HG03565 (cell line): ENCODE data around the gene KLC1.
A peak's percentile ranks its signal among the peaks of the same experiment; 100 is the strongest.
"Not testable (repeated sequence)": the region's sequence is repeated elsewhere in the genome, so short reads cannot be mapped to it uniquely, and the experiment has no call there.

ENCODE experiments used
- ATAC-seq: cut with Tn5 transposase; IDR thresholded peaks from one replicate; pipeline ENCODE4 v1.9.1; 2021; ENCODE audit warnings: mild to moderate bottlenecking, moderate library complexity; ENCODE audit not compliant: unreplicated experiment

The KLC1 gene

DNA sequence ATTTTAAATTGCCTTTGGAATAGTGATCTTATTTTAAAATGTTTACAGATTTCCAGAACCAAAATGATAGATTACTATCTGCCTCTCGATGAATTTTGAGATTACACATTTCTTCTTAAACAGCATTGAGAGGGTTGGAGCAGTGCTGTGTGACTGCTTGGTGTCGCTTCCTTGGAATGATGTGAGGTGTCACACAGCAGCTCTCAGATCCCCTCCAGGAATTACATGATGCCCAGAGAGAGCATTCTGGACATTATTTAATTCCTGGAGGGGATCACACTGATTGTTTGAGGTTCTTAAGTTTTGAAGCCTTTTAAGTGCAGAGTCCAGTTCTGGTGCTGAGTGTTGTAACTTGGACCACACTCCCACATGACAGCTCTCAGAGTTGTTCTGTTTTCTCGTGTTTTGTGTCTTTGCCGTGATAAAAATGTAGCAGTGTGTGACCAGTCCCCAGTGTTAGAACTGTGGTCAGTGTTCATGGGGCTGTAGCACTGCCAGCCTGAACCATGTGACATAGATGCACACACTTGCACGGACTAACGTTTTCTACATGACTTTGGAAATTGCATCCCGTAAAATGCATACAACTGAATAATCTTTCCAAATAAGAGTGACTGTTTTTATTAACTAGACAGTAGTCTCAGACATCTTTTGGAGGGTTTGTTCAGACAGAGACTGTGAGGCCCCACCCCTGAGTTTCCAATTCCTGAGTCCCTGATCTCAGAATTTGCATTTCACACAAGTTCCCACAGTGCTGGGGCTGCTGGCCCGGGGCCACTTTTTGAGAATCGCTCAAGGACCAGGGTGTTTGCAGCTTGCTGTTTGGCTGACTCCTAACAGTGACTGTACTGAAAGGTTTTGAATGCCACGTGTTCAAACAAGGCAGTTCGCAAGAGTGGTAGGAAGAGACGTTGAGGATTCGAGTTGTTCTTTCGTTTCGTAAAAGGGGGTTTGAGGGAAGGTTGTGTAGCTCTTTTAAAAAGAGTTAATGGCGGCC, 60.2 kb downstream of the KLC1 start:
- peak; percentile 69 for ATAC-seq

DNA sequence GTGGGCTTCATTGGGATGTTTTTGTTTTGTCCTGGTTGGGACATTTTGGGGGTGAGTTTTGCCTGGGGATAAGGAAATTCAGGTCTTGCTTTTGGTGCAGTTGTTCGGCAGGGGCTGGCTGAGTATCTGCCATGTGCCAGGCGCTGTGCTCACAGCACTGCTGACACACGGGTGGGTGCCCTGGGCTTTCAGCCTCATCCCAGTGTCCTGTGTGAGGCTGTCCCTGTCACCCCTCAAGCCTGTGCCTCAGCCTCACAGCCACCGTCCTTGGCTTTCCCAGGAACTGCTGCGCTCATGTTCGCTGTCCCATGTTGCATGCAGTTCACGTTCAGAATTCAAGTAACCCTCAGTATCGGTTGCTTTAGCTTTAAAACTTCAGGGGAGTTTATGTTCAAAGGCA, 61.3 kb downstream of the KLC1 start:
- no peak for ATAC-seq

DNA sequence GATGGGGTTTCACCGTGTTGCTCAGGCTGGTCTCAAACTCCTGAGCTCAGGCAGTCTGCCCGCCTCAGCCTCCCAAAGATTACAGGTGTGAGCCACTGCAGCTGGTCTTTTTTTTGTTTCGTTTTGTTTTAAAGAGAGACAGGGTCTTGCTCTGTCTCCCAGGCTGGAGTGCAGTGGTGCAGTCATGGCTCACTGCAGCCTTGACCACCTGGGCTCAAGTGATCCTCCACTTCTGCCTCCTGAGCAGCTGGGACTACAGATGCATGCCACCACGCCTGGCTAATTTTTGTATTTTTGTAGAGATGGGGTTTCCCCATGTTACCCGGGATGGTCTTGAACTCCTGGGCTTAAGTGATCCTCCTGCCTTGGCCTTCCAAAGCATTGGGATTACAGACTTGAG, 62.6 kb downstream of the KLC1 start:
- not testable (repeated sequence) for ATAC-seq

DNA sequence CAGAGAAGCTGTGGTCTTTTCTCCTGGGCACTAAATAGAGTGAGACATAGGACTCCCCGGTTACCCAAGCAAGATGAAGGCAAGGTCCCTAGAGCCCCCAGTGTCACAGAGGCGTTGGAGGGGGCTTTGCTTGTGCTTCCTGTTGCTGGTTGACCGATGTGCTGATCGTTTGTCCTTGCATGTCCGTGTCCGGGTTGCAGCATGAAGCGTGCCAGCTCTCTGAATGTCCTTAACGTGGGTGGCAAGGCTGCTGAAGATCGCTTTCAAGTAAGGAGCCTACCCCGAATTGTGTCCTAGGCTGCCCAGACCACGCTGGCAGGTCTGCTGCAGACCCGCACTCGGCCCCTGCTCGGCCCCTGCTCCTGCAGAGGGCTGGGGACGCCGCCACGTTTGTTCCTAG, 63.1 kb downstream of the KLC1 start:
- no peak for ATAC-seq

DNA sequence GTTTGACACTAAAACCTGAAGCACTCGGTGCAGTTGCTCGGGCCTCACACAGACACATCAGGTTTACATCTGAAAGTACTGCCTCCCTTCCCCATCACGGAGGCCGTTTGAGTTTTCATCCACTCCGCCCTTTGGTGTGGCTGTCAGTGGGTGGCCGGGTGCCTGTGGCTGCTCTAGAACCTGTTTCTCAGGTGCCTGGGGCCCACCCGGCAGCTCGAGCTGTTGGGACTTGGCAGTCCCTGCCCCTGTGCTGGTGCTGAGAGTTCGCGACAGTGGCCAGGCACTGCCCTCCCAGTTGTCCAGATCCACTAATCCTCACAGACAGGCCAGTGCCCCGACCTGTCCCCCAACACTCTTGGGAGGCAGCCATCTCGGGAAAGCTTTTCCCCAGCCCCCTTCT, 63.9 kb downstream of the KLC1 start:
- ATAC-seq: no peak

DNA sequence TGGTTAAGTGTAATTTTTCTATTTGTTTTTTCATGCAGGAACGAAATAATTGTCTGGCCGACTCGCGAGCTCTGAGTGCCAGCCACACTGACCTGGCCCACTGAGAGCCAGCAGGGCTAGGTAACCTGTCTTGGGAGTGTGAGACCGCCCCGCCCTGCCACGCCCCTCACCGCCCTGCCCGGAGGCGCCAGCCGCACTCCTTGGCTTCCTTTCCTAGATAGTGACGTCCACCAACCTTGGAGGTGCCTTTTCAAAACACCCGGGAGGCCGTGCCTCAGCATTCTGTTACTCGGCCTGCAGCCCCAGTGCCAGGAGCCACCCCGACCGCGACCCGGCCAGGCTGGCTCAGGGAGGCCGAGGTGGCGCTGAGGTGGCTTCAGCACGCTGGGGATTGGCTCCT, 64.5 kb downstream of the KLC1 start:
- no peak for ATAC-seq

DNA sequence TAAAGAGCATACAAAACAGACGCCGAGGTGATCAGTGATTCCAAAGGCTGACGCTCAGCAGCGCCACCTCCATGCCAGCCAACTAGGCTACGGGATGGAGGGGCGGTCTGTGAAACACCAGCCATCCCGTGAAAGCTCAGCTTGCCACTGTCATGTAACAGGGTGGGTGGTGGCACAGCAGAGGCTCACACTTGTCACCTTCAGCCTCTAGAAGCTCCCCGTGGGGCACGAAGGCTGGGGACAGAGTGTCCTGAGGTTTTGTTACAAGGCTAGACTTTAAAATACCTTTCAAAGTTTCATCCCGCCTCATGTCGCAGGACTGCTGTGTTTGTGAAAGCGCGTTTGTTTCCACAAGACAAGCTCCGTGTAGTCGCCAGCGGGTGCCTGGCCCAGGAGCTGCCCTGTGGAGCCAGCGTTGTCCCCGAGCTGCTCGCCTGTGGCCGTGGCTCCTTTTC, 65.6 kb downstream of the KLC1 start:
- no peak for ATAC-seq

DNA sequence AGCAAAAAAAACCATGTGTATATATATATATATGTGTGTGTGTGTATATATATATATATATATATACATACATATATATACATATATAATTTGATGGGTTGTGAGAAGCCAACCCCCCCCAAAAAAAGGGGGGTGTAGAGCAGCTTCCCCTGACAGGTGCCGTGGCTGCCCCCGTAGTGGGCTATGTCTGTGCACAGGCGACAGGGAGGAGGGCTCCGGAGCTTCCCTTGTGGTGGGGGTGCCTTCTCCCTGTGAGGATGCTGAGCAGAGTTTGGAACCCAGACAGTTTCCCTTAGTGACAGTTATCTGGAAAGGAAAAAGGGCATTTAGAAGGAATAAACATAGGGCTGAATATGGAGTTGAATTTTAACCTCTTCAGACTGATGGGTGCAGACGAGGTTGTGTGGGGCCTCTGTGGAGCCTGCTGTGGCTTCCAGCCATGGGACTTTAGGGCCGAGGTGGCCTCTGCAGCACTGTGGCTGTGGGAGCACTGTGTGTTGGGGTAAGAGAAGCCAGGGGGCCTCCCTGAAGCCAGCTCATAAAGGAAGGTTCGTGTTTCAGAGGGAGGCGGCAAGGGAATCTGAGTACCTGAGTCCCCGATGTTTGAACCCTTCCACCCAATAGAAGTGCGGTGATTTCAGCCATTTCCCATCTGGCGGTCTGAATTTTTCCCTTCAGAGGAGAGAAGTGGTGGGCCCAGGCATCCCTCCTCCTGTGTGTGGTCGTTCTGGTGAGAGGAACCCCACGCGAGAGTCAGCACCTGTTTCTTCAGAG, 66.5 kb downstream of the KLC1 start:
- no peak for ATAC-seq

DNA sequence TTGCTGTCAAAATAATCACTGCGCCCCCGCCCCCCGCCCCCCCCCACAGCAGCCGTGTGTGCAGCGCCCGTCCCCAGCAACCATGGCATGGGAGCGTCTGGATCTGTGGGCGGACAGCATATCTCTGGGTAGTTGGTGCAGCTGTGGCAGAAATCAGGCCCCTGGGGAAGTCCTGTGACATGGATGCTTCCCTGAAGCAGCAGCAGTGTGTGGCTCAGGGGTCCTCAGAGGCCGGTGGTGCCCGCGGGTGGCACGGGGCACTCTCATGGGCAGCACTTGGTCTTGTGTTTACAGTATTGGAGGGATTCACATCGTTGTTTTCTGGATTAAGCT, 67.0 kb downstream of the KLC1 start:
- no peak for ATAC-seq

DNA sequence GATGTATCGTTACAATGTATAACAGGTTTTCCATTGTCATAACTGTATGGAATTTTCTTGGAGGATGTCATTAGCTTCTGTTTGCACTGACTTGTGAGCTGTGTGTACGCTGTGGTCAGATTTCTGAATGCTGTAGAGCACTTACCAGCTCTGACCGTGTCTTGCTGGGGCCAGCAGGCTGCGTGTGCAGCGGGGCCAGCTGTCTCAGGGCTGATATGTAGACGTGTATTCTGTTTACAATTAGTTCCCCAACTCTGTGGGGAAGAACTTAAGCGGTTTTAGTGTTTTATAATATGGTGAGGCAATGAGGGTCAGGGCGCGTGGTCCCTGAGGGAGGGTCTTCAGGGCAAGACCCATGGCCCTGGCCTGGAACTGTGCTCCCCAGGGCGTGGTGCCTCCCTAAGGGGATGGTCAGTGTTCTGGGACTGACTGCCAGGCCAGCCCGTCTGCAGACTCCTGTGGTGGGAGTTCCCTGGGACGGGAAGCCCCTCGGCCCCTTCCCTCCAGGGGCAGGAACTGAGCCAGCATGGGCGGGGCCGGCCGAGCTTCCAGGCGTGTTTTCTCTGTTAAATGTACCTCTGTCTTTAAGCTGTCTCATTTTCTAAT, 67.6 kb downstream of the KLC1 start:
- no peak for ATAC-seq

DNA sequence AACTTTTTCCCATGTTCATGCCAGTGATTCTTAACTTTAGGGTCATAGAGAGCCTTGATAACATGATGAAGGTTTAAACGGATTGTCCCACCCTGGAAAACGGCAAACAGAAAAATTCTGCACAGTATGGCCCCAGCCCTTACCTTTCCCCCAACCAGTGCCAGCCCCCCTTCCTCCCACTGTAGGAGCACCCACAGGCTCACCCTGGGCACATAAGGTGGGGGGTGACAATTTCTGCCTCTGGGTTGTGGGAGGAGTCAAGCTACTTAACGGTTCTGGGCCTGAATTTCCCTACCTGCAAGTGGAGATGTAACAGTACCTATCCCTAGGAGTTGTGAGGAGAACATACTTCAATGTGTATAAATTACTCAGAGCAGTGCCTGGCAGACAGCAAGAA, 68.2 kb downstream of the KLC1 start:
- ATAC-seq: no peak

DNA sequence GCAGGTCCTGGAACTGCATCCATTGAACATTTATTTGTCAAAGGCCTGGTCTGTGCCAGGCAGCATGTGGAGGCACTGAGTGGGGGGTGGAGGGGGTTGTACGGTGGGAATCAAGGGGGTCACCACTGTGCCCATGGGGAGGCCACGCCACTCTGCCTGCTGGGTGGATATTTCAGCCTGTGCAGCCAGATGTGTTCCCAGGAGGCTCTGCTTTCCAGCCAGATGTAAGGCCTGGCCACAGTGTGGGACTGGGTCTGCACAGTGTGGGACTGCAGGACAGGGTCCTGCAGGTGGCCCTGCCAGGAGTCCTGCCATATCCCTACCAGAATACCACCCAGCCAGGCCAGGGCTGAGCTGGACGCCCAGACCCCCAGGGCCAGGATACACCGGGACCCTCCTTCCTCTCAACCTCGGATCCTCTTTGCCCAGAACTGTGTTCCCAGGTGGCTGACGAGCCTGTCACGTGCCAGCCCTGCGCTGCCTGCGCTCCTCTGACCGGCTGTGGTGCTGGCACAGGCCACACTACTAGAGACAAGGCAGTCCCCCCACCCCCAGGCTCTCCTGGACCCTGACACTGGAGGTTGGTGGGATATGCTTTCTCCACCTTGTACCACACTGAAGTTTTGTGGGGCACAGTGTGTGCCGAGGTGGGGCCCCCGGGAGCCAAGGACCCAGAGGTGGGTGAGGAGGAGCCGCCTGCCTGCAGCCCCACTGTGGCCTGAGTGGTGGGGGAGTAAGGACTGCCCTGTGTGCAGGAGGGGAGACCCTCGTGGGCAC, 68.8 kb downstream of the KLC1 start:
- no peak for ATAC-seq

DNA sequence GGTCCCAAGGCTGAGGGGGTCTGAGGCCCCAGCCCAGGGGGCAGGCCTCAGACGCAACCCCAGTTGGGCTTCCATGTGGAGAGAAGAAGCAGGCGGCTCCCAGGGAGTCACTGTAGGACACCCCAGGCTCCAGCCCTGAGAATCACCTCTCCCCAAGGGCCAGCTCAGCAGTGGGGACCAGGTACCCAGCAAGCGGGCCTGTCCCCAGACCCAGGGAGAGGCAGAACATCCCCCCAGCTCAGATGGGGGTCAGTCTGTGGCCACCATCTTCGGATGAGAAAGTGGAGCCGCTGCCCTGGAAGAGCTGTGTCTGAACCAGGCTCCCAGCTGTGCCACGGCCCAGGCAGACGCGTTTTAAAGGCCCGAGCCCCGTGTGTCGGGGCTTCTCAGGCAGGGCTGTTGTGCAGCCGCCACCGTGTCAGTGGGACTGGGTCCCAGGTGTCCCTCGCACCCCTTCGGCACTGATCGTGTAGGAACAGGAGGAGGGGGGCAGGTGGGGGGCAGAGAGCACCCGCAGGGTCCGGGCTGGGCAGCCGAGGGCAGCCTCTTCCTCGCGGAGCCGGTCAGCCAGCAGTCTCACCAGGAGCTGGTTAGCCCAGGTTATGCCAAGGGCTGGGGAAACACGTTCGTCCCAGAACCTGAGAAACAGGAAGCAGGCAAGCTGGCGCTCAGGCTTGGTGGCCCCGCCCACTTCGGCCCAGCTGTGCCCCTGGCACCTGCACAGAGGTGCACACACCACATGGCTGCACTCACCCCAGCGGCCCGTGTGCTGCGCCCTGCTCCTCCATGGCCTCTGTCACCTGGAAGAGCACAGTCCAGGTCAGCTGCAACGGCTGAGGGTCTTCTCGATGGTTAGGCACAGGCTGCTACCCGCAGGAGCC, 69.6 kb downstream of the KLC1 start:
- no peak for ATAC-seq

DNA sequence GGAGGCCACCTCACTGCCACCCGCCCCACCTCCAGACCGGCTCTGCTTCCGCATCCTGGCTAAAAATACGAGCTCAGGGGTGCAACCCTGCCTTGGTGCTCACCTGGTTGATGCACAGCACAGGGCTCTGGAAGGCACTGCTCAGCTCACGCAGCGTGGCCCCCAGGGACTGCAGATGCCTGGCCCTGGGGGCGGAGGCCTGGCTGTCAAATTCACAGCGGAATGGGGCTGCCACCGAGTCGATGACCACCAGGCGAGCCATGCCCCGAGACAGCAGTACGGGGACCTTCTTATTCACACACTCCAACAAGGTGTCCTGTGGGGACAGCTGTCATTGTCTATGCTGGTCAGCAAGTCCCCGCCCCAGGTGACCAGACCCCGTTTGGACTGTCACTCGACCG, 70.2 kb downstream of the KLC1 start:
- no peak for ATAC-seq

DNA sequence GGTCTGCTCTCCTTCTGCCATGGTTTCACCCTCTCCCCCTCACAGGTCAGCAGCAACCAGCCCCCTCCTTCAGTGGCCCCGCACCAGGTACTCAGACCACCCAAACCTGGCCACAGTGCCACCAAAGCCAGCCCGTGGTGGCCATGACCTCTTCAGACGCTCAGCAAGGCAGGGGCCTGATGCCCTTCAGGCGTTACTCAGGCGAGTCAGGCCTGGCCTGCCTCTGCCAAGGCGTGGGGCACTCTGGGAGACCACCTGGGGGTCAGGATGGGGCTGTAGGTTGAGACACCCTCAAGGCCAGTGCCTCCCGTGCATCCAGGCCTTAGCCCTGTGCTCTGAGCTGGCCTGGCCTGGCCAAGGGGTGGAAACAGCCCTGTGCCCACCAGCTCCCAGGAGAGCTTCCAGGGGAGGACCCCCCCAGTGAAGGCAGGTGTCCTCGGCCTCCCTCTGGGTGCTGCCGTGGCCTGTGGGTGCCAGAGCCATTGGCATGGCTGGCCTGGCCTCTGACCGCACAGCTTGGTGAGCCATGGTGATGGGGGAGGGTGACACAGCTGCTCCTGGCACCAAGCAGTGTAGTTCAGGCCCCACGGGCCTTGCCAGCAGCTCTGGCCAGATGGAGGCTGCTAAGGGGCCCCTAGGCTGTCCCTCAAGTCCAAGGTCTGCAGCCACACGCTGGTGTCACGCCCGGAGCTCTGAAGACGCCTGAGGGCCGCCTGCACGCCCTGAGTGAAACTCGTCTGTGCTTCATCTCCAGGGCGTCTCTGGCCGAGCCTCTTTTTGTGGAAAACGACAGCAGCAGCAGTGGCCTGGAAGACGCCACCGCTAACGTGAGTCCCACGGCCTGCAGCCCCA, 71.1 kb downstream of the KLC1 start:
- ATAC-seq: no peak

DNA sequence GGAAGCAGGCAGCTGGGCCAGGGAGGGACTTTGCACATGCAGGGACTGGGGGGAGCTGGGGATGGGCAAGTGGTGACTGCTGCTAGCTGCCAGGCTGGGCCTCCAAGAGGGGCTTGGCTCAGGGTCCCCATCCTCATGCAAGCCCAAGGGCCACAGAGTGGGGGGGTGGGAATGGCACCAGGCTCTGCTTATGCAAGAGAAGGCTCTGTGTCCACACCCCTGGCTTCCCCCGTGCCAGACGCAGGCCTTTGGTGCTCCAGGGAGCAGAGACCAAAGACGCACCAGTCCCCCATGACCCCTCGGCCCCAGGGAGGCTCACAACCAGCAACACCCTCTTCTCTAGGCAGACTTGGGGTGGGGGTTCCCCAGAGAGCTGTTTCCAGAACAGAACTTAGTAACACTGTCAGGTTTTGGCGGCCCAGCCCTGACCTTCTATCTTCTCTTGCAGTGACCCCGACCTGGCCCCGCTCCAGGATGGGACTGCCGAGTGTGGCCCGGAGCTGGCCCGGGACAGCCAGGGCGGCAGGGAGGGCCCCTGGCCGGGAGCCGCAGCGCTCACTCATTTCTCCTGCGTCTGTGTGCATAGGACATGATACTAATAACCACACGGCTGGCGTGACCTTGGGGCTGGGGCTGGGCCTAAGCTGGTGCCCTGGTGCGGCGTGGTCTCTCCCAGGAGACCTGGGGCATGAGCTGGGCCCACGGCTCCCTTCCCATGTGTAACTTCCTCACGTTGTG, 71.9 kb downstream of the KLC1 start:
- ATAC-seq: no peak

DNA sequence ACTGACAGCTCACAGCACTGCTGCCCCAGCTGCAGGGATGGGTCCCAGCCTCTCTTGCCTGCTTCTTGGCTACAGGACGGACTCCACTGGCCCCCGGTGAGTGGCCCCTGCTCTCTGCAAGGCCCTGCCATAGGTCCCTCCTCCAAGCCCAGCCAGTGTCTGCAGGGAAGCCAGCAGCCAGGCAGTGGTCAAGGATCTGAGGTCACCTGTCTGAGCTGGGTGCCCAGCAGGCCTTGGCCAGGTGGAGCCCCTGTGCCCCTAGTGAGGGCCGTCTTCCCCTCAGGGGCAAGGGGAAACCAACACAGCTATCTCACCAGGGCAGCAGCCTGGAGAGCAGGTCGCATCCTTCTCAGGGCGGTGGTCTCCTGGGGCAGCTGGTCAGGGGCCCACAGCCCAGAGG, 73.1 kb downstream of the KLC1 start:
- ATAC-seq: no peak
